HG03175 (cell line): ENCODE results near the gene CLEC14A.

Source experiments
- ATAC-seq: cut with Tn5 transposase; IDR thresholded peaks from one replicate; pipeline ENCODE4 v1.9.1; 2021; ENCODE audit warnings: mild to moderate bottlenecking, moderate library complexity; ENCODE audit not compliant: unreplicated experiment

The CLEC14A gene

DNA sequence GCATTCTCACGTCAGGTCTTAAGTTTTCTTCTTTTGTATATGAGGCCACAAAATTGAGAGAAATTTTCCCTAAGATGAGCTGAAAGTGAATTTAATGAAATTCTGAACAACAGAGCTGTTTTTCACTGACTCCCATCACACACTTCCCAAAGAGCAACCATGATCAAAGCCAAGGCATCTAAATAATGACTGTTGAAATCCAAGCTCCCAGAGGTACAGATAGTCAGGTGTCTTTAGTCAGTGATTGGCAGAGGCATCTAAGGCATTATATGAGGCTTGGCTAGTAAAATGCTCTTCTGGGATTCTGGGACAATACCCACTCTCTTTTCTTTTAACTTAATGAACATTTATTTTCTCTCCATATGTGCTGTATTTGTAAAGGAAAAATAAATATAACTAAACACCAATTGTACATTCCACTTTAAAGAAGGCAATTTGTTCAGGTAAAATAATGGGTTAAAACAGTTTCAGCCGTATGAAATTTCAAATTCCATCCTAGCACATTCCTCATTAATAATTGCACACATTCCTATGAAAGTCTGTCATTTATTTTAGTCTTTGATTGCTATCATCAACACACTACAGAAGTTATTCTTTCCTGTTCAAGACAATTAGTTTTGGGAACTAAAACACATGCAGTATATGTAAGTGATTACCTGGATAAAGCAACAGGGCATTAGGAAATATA is 49.1 kb downstream of the CLEC14A start:
- ATAC-seq = no peak

DNA sequence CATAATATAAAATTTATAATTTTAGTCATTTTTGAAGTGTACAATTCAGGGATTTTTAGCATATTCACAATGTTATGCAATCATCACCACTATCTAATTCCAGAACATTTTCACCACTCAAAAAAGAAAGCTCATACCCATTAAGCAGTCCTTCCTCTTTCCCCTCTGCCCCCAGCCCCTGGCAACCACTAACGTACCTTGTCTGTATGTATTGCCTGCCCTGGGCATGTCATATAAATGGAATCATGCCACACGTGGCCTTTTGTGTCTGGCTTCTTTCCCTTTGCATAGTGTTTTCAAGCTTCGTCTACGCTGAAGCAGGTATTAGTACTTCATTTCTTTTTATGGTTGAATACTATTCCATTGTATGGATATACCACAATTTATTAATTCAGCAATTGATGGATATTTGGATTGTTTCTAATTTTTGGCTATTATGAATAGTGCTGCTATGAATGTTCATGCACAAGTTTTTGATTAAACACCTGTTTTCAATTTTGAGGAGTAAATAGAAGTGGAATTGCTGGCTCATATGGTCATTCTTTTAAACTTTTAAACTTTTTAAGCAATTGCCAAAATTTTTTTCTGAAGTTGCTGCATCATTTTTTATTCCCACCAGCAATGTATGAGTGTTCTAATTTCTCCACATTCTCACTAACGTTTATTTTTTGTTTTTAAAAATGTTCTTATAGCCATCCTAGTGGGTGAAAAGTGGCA is 49.8 kb downstream of the CLEC14A start:
- ATAC-seq = no peak

DNA sequence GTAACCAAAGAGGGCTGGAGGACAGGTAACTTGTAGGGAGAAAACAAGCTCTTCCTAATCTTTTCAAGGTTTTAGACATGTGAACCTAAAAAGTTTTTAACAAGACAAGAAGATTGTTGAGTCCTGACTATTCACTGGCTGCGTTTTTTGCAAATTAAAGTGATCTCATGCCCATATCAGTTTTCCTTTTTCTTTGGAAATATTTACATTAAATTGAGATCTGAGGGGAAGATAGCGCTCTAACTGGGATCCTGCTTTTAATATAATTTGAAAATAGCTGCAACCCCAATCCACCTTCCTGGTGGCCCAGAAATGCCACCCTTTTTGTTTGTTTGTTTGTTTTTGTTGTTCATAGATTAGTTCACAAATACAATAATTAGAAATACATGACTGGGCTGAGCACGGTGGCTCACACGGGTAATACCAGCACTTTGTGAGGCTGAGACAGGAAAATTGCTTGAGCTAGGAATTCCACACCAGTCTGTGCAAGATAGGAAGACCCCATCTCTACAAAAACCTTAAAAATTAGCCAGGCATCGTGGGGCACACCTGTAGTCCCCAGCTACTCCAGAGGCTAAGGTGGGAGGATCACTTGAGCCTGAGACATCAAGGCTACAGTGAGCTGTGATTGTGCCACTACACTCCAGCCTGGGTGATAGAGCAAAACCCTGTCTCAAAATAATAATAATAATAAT is 50.6 kb downstream of the CLEC14A start:
- ATAC-seq = no peak

DNA sequence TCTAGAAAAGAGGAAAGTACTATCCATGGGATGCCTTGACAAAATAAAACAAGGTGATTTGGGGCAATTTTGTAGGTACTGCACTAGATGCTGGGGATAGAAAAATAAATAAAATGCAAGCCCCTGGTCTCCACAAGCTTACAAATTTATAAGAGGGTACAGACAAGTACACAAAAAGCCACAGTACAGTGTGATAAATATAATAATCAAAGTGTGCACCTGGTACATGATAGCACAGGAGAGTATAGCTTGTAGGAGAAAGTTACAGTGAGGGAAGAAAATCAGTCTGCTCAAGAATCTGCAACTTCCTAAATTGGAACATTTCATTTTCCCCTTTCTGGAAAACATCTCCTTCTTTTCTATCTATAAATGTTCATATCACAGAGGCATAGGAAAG is 51.2 kb downstream of the CLEC14A start:
- no peak for ATAC-seq
